Activated T-cell treated with anti-CD3 and anti-CD28 coated beads for 1 hour (primary cell): Measurements from ENCODE around the gene MEF2C.

Source experiments
- DNase-seq: peaks from one replicate; pipeline ENCODE4 v3.0.0-alpha.2; 2020; ENCODE audit warnings: low read depth

MEF2C gene

GRCh38 chr5:88686726-88687125 is 196.3 kb downstream of the MEF2C start:
- DNase-seq = no peak

DNA sequence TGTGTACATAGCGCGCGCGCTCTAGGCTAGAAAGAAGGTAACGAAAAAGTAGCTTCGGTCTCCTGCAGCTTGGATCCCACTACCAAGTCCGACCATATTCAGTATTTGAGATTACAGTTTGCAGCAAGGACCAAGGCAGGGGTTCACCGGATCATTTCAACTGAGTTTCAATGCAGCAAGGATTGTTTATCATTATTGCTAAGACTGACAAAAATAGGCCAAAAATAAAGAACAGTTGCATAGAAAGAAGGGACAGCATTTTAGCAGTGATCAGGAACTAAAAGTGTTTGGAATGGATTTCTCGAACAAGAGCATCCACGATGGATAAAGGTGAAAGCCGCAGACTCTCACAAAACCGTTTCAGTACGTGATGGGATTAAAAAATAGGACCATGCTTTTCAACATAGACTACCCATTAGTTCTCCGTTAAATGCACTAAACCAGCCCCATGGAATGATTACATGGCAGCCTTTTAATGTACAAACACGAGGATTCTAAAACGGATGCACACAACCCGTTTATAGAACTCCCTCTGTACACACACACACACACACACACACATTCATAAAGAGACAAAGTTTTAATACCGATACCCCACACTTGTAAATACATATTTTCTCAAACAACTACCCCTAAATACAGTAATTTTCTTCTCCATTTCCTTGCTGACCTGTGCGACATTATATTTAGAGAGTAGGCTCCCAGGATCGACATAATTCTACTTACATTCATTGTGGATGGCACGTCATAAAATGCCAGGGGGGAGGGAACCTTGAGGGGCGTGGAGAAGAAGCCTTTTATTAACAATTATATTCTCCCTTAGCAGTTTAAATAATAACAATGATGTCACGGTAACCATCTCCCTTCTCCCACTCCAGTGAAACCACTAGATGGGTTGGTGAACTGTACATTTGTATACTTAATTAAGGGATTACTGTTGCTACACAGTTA is 197.1 kb downstream of the MEF2C start:
- DNase-seq = no peak

DNA sequence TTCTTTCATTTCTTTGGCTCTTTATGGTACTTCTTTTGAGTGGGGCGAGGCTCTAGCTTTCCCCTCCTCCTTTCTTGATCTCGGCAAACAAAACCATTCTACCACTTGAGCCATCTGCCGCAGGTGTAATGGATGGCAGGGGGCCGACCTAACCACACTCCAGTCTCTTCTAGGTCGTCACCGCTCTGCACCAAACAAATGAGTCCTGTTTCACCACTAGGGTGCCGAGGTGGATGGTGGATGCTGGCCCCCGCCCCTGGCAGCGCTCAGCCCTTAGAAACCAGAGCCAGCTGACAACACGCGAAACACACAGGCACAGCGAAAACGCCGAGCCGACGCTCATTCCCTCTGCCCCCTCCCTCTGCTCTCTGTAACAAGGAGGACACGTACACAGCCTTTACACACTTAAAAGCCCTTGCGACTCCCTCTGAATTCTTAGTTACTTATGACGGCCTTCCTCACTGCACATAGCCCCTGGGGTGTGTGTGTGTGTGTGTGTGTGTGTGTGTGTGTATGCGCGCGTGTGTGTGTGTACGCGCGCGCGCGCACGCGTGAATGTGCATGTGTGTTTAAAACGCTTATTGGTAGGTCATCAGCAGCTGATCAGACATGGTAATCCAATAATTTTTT is 199.4 kb downstream of the MEF2C start:
- DNase-seq = no peak

- no peak for DNase-seq
Observed at GRCh38 chr5:88682881-88683361, 200.1 kb downstream of the MEF2C start.

DNA sequence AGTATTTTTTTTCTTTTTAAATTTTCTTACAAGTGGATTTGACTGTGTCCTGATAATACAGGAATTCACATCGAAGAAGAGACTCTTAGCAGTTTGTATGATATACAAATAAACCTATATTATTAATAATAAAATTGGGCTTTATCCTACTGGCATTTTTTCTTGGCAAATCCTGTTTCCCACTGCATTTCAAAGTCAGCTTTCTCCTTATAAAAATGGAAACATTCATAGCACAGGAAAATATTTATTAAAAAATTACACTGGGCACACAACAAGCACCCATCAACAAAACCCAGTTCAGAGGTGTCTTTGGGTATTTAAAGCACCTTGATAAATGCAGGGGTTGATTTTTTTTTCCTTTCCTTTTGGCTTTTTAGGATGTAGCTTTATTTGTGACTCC is 200.9 kb downstream of the MEF2C start:
- no peak for DNase-seq

GRCh38 chr5:88681211-88681803 is 201.7 kb downstream of the MEF2C start:
- no peak for DNase-seq

GRCh38 chr5:88680253-88681132 is 202.5 kb downstream of the MEF2C start:
- peak; percentile 72 for DNase-seq

DNA sequence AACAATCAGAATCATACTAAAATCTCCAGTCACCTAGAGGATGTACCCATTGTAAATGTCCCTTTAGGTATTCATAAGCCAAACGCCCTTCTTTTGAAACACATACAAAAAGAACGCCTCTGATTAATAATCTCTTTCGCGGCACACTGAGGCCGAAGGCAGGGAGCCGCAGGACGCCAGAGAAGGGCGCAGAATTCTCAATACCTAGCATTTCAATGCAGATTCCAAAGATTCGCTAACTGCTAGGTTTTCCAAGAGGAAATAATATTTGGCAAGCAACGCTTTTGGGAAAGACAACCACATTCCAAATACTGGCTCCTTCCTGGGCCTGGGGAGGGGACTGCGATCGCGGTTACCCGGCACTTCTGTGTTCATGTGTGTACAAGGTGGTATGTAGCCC is 203.3 kb downstream of the MEF2C start:
- no peak for DNase-seq

- DNase-seq = no peak
Observed at GRCh38 chr5:88678770-88679381, 204.1 kb downstream of the MEF2C start.

DNA sequence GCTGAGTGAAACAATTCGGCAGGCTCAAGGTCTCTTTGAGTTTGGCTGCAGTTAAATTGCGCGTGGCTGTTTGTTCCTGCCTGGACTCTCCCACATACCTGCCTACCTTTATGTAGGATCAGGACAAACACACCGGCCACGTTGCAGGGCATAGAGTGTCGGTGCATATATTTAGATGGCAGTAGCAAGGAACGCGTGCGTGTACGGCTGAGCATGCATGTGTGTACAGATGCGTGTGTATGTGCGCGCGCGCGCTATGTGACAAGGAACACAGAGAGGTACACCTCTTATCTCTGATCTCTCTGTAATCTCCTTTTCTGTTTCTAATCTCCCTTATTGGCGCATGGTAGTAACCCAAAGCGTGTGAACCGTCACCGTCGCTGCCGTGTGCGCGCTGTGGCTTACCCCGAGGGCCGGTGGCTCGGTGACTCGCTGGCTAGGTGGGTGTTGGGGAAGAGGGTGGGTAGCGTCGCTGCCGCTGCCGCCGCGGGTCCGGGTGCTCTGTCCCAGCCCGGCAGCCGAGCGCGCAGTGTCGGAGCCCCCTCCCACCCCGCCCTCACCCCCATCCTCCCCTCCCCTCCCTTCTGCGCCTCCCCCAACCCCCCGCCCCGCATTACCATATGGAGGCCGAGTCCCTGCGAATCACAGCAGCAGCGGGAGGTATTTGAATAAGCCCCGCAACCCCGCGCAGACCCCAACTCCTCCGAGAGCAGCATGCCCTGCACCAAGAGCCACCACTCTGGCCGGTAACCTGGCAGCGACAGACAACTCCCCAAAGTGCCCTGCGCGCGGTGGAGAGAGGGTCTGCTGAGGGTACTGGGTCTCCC is 204.8 kb downstream of the MEF2C start:
- no peak for DNase-seq

GRCh38 chr5:88677376-88677895 is 205.5 kb downstream of the MEF2C start:
- no peak for DNase-seq

GRCh38 chr5:88676637-88677375 is 206.2 kb downstream of the MEF2C start:
- DNase-seq = no peak

- no peak for DNase-seq
Observed at GRCh38 chr5:88675708-88676636, 207.0 kb downstream of the MEF2C start.

DNA sequence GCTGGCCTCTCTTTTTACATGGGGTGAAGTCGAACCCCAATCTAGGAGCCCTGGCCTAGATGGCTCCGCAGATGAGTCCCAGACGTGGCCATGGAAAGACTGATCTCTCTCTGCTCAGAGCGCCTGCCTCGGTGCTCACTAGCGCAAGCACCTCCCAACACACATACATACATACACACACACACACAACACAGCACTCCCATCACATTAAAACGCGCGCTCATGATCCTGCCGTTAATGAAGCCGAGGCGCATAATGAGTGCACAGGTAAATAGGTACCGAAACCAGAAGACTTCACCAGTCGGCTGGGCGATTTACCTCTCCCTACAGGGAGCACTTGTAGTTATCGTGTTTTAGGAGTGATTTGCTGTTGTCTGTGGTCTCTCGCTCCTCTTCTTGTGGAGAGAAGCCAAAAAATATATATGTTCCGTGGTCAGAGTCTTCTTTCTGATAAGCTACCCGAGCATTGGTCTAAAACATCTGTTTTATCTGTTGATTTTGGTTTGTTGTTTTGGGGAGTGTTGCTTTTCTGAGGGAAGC is 207.7 kb downstream of the MEF2C start:
- no peak for DNase-seq

DNA sequence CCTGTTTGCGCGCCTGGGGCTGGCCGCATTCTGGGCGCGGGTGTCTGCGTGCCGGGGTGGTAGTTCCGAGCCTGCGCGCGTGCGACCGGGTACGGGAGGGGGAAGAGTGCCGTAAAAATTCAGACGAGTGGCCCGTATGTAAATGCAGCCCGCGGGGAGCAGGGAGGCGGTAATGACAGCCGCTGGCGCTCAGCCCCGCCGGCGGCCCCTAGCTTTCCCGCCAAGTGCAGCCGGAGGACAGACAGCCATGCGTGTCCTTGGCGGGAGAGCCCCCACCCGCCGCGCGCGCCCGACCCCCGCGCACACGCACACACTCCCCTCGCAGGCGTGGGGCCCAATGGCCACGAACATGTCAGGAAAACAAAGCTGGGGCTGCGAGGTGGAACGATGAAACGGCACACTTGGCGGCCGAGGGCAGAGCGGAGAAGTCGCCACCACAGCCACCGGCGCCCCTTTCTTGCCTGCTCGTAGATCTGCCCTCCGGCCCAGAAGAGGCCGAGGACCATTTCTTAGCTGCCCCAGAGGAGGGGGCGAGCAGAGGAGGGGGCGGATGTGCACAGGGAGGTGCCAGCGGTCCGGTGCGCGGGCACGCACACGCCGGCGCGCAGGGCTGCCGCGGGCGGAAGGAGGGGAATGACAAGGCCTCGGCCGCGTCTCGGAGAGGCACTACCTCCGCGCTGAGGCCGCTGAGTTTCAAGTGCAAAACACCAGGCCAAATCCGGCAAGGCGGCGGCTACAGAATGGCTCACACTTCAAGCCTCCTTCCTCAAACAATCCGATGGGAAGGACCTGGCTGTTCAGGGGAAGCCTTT is 208.4 kb downstream of the MEF2C start:
- DNase-seq = no peak

DNA sequence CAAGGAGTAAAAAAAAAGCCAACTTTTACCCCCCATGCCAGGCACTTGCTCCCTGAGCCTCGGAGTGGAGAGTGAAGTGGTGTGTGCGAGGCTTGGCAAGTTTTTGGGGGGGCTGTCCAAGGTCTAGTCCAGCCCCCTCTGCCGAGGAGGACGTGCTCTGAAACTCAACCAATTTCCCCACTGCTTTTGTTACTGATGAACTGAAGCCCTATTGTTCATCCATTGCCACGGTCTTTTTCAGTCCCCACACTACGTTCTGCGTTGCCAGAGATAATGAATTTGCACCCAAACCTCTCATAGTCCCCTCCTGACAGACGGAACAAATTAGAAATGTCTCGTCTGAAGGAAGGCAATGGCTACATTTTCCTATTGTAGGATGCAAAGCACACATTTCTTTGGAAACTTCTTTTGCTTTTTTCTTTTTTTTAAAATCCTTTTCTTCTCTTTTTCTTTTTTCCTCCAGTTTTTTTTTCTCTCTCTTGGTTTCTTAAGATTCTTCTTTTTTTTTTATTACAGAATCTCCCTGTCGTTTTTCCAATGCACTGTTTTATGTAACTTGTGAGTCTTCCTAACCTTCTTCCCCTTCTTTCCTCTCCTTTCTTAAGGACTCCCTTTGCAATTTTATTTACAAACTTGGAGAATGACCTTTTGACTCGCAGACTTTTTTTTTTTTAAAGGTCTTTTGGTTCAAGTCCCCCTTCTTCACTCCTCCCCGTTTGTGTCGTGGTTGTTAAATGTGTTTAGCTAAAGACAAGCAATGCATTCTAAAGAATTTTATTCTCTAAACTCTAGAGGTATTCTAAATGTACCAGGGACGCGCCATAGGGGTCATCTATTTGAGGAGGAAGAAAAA is 209.5 kb downstream of the MEF2C start:
- DNase-seq = no peak
